Pancreas (tissue), 10 donors: ENCODE measurements around the gene CYP3A5. TPM values are rescaled to one million over a fixed set of nuclear protein-coding genes. Genes with fewer than 3 reads are reported as not detected.

Experiments used
- ATAC-seq, 4 donors: fragments of 200-7000 bp; cut with Tn5 transposase; one replicate each; pipeline versions ENCODE4 v1.8.0 to v1.9.1; 2020; ENCODE audit warnings: mild to moderate bottlenecking in 4 of 4, moderate library complexity in 4 of 4
- DNase-seq, 6 donors: peaks; one replicate each; pipeline ENCODE4 v3.0.0-alpha.2; 2020
- FAIRE-seq: peaks from 2 replicates; lab custom pipeline; 2012; peaks lifted over from hg19 to GRCh38; lab: Jason Lieb, UNC
- H3K27ac ChIP-seq, 4 donors: fragments of 200-600 bp; sonication (generic); 1 replicate in 3 of 4; 2 replicates in 1 of 4; pipeline versions ENCODE4 v1.5.0 to v1.8.0; 2020
- H3K27me3 ChIP-seq, 4 donors: fragments of 200-600 bp; one replicate each; pipeline ENCODE4 v1.8.0; 2021
- H3K36me3 ChIP-seq, 3 donors: fragments of 200-600 bp; sonication (generic) in 1 of 3; one replicate each; pipeline versions ENCODE4 v1.5.0 to v1.8.0; 2020 to 2021
- H3K4me1 ChIP-seq, 3 donors: fragments of 200-600 bp; one replicate each; pipeline ENCODE4 v1.8.0; 2021
- H3K4me3 ChIP-seq, 4 donors: fragments of 200-600 bp; sonication (generic) in 2 of 4; one replicate each; pipeline versions ENCODE4 v1.5.0 to v1.8.0; 2020 to 2021
- H3K9me3 ChIP-seq, 4 donors: fragments of 200-600 bp; one replicate each; pipeline ENCODE4 v1.8.0; 2021
- CTCF ChIP-seq, 4 donors: fragments of 200-600 bp; sonication (generic) in 3 of 4; IDR thresholded peaks; one replicate each; pipeline versions ENCODE4 v1.5.0 to v1.8.0; 2021; ENCODE audit warnings: antibody characterized with exemption in 4 of 4
- WGBS, 2 donors: extraction: QIAGEN DNeasy Blood & Tissue Kit; methylation state at CpG; one replicate each; pipeline ENCODE4 v1.1.7; 2013; 5-methylcytosine and 5-hydroxymethylcytosine counted together
- intact Hi-C, 3 donors: fragments of 100-400 bp; cut with DNase I; formaldehyde crosslinking; loops; one replicate each; pipeline versions ENCODE4 v1.11.1 to v1.14.2; 2022
- polyA plus RNA-seq, 2 donors: library from polyadenylated mRNA; stranded (reverse); fragments of 200-250 nt; gene quantifications; one replicate each; pipeline ENCODE4 v1.2.3, GENCODE V29; 2013
- total RNA-seq, 6 donors: library from RNA; stranded (reverse); fragmentation: NEBNext Ultra II Directional in 4 of 6; extraction: Animal tissue kit (Norgen Biotek cat#: 25700) in 4 of 6; gene quantifications; one replicate each; pipeline versions ENCODE4 v1.2.1 to v1.2.4, GENCODE V29; 2021 to 2023
- donor health status: healthy with polysubstance abuse.
- donor health status: DM: no; HTN: no; CAD: no; lungs with moderate emphysema.
- donor health status: DM: no; HTN: no; CAD: no.
- donor health status: control.
- donor health status: control.
- donor health status: Bipolar disorder and iron deficiency.
- donor health status: DM: yes; HTN: yes; CAD: no.
- donor health status: DM: no; HTN: no; CAD: no.
- donor health status: DM: no; HTN: no; CAD: no.
- donor health status: DM: yes; HTN: yes; CAD: no.

Gene CYP3A5
- total and polyA plus RNA-seq, 8 donors: 10.0 to 219 (median 58.0) TPM

GRCh38 chr7:99607548-99607947, 72.2 kb downstream of the CYP3A5 start:
- Histone ChIP-seq H3K9me3 (no peaks in the 10 kb centered on the region), H3K27me3 (no peaks in the 10 kb centered on the region), H3K36me3 (no peaks in the 10 kb centered on the region), H3K4me3 (no peak overlapping the region), H3K27ac (no peak overlapping the region), H3K4me1 (no peaks in the 10 kb centered on the region)
- FAIRE-seq (no peak), DNase-seq (no peak), ATAC-seq (no peak)
- WGBS, 2 donors: 68 to 77% methylated on average over 9 of the region's 9 CpGs
- intact Hi-C loops: no loop called here
- no peak for TF ChIP-seq CTCF (IDR thresholded peaks at IDR 0.05)

- FAIRE-seq (no peak), DNase-seq (no peak), ATAC-seq (no peak)
- 58 to 73% methylated on average over 8 of the region's 8 CpGs for WGBS, 2 donors
- TF ChIP-seq CTCF (IDR thresholded peaks at IDR 0.05): no peak
- Histone ChIP-seq H3K36me3 (no peaks in the 10 kb centered on the region), H3K4me1 (no peaks in the 10 kb centered on the region), H3K27ac (no peak overlapping the region), H3K4me3 (no peak overlapping the region), H3K27me3 (no peaks in the 10 kb centered on the region), H3K9me3 (no peaks in the 10 kb centered on the region)
- intact Hi-C loops: no loop called here
Observed at GRCh38 chr7:99606531-99606930, 73.3 kb downstream of the CYP3A5 start.

- ATAC-seq: no peak
- H3K9me3 ChIP-seq: no peaks in the 10 kb centered on the region
- H3K4me1 ChIP-seq: no peaks in the 10 kb centered on the region
- no peak for TF ChIP-seq CTCF (IDR thresholded peaks at IDR 0.05)
- no peaks in the 10 kb centered on the region for H3K27me3 ChIP-seq
- H3K27ac ChIP-seq: no peak overlapping the region
- H3K4me3 ChIP-seq: no peak overlapping the region
- no peaks in the 10 kb centered on the region for H3K36me3 ChIP-seq
- no peak for FAIRE-seq
- DNase-seq: no peak
- WGBS, 2 donors: 89 to 94% methylated on average over 7 of the region's 7 CpGs
- intact Hi-C loops: no loop called here
Observed at GRCh38 chr7:99605527-99605926, 74.3 kb downstream of the CYP3A5 start.

GRCh38 chr7:99601656-99602310, 78.0 kb downstream of the CYP3A5 start:
- no peak for TF ChIP-seq CTCF (IDR thresholded peaks at IDR 0.05)
- intact Hi-C loops: no loop called here
- Histone ChIP-seq H3K36me3 (no peaks in the 10 kb centered on the region), H3K4me1 (no peaks in the 10 kb centered on the region), H3K9me3 (no peaks in the 10 kb centered on the region), H3K27me3 (no peaks in the 10 kb centered on the region), H3K4me3 (no peak overlapping the region), H3K27ac (no peak overlapping the region)
- ATAC-seq: no peak
- FAIRE-seq: no peak
- DNase-seq: no peak
- WGBS, 2 donors: 79 to 88% methylated on average over 7 of the region's 7 CpGs

GRCh38 chr7:99599836-99600235, 80.0 kb downstream of the CYP3A5 start:
- Histone ChIP-seq H3K4me1 (no peaks in the 10 kb centered on the region), H3K36me3 (no peaks in the 10 kb centered on the region), H3K27ac (no peak overlapping the region), H3K9me3 (no peaks in the 10 kb centered on the region), H3K27me3 (no peaks in the 10 kb centered on the region), H3K4me3 (no peak overlapping the region)
- no peak for ATAC-seq
- DNase-seq: no peak
- FAIRE-seq: no peak
- WGBS, 2 donors: 73 to 74% methylated on average over 4 of the region's 4 CpGs
- intact Hi-C loops: no loop called here
- TF ChIP-seq CTCF (IDR thresholded peaks at IDR 0.05): no peak
